HepG2 (cell line): ENCODE data around the gene KIF6.

Experiments
- CENPX ChIP-seq: sonication (generic); formaldehyde crosslinking; IDR thresholded peaks from 2 replicates; pipeline ENCODE4 v1.9.0; 2021; ENCODE audit warnings: mild to moderate bottlenecking, missing genetic modification reagents, moderate library complexity
- CHD2 ChIP-seq: IDR thresholded peaks from 2 replicates; pipeline ENCODE4 v1.6.1; 2011; ENCODE audit warnings: low read depth, low read length, improper control_type of control experiment
- HCFC1 ChIP-seq: fragments of 150-350 bp; IDR thresholded peaks from 2 replicates; pipeline ENCODE4 v1.6.1; 2014; ENCODE audit warnings: low read depth, low read length
- IRF9 ChIP-seq: sonication (generic); formaldehyde crosslinking; IDR thresholded peaks from 2 replicates; pipeline ENCODE4 v1.8.0; 2022; ENCODE audit warnings: missing genetic modification reagents, mild to moderate bottlenecking, borderline replicate concordance
- MAFF ChIP-seq: IDR thresholded peaks from 2 replicates; pipeline ENCODE4 v1.6.1; 2011; ENCODE audit warnings: low read depth, low read length, improper control_type of control experiment
- MAX ChIP-seq: IDR thresholded peaks from 2 replicates; pipeline ENCODE4 v1.6.1; 2012; ENCODE audit warnings: inconsistent platforms
- NPAS2 ChIP-seq: sonication (generic); formaldehyde crosslinking; IDR thresholded peaks from 2 replicates; pipeline ENCODE4 v1.8.0; 2022; ENCODE audit warnings: mild to moderate bottlenecking, missing genetic modification reagents, borderline replicate concordance
- SAP130 ChIP-seq: IDR thresholded peaks from 2 replicates; pipeline ENCODE4 v1.6.1; 2016; ENCODE audit warnings: low read depth
- SMAD1 ChIP-seq: sonication (generic); formaldehyde crosslinking; IDR thresholded peaks from 2 replicates; pipeline ENCODE4 v1.4.0; 2020; ENCODE audit warnings: missing genetic modification reagents, low read depth, mild to moderate bottlenecking, borderline replicate concordance
- TCF7 ChIP-seq: sonication (generic); IDR thresholded peaks from 2 replicates; pipeline ENCODE4 v1.6.1; 2016; ENCODE audit warnings: antibody characterized with exemption, low read depth
- ZKSCAN8 ChIP-seq: IDR thresholded peaks from 2 replicates; pipeline ENCODE4 v1.6.1; 2016; ENCODE audit warnings: borderline replicate concordance, missing genetic modification reagents, missing compliant biosample characterization
- ZNF280B ChIP-seq: sonication (generic); formaldehyde crosslinking; IDR thresholded peaks from 2 replicates; pipeline ENCODE4 v1.5.0; 2020; ENCODE audit warnings: missing genetic modification reagents, mild to moderate bottlenecking, borderline replicate concordance
- ZNF724P ChIP-seq: sonication (generic); formaldehyde crosslinking; IDR thresholded peaks from 2 replicates; pipeline ENCODE4 v1.8.0; 2022; ENCODE audit warnings: missing genetic modification reagents, borderline replicate concordance

- no peak for TF ChIP-seq ZKSCAN8 (CRISPR knock-in tag)
- no peak for TF ChIP-seq CHD2
- TF ChIP-seq NPAS2 (CRISPR knock-in tag), result no peak
- TF ChIP-seq MAFF, result no peak
- TF ChIP-seq SMAD1, result no peak
- no peak for TF ChIP-seq SAP130
- TF ChIP-seq MAX, result no peak
- TF ChIP-seq CENPX, result no peak
- no peak for TF ChIP-seq HCFC1
- TF ChIP-seq IRF9 (CRISPR knock-in tag), result no peak
- no peak for TF ChIP-seq TCF7
- no peak for TF ChIP-seq ZNF724P (CRISPR knock-in tag)
- no peak for TF ChIP-seq ZNF280B
These were observed 332.1 kb downstream of the KIF6 start for GRCh38 chr6:39393075-39393474.
